ENCODE data around the gene FAF1. TPM values are rescaled to one million over a fixed set of nuclear protein-coding genes. Genes with fewer than 3 reads are reported as not detected.
"Not testable (repeated sequence)": the region's sequence is repeated elsewhere in the genome, so short reads cannot be mapped to it uniquely, and the experiment has no call there.

FAF1 gene
- total RNA-seq, 2 experiments from 2014 or later = 42.3 to 114 TPM

- POLR2A ChIA-PET = interaction anchor here (0.6 to 0.7 kb wide), 2 partner anchors 64 to 318 kb away, joined by 3 to 4 read pairs; no protein-coding TSS in a partner anchor
- CTCF ChIA-PET (ENCODE audit: unreplicated experiment) = no interaction called here
- Histone ChIP-seq H3K79me2 (ENCODE audit: insufficient read depth, low read depth, low read length) (no peaks in the 10 kb centered on the region), H3K4me1 (ENCODE audit: insufficient read depth, low read length, poor library complexity, severe bottlenecking) (no peaks in the 10 kb centered on the region), H3K9me2 (ENCODE audit: insufficient read depth, low read length) (no peaks in the 10 kb centered on the region), H4K20me1 (ENCODE audit: insufficient read depth, low read length) (no peaks in the 10 kb centered on the region), H3K9me3 (ENCODE audit: low read length) (0 out of 2 replicates have a peak, but pooled peaks cover 5% of the 10 kb centered on the region), H3K4me3 (ENCODE audit: low read depth, low read length, poor library complexity, severe bottlenecking) (no peak overlapping the region), H3K36me3 (ENCODE audit: insufficient read depth, low read length) (peaks cover 73% of the 10 kb centered on the region), H3K27ac (ENCODE audit: low read depth, low read length, poor library complexity, severe bottlenecking) (no peak overlapping the region), H3K4me2 (ENCODE audit: low read length) (no peak overlapping the region), H2AFZ (ENCODE audit: low read length) (no peak overlapping the region)
- intact Hi-C loops (cut with micrococcal nuclease; ENCODE audit: unreplicated experiment) = no loop called here
- DNase-seq (ENCODE audit: low spot score) = no peak
- TF ChIP-seq CTCF (conservative IDR thresholded peaks at IDR 0.05; ENCODE audit: low read length) (no peak), EZH2phosphoT487 (IDR thresholded peaks at IDR 0.05; ENCODE audit: borderline replicate concordance, low read depth, low read length) (no peak)
- no TSS peak for BruUV-seq (replicated peaks)
Observed at GRCh38 chr1:50742523-50742922, 217.5 kb downstream of the FAF1 start.

- H3K4me1 ChIP-seq (ENCODE audit: insufficient read depth, low read length, poor library complexity, severe bottlenecking) = no peaks in the 10 kb centered on the region
- H4K20me1 ChIP-seq (ENCODE audit: insufficient read depth, low read length) = no peaks in the 10 kb centered on the region
- H3K79me2 ChIP-seq (ENCODE audit: insufficient read depth, low read depth, low read length) = no peaks in the 10 kb centered on the region
- no TSS peak for BruUV-seq (replicated peaks)
- H3K27ac ChIP-seq (ENCODE audit: low read depth, low read length, poor library complexity, severe bottlenecking) = no peak overlapping the region
- no peak for TF ChIP-seq EZH2phosphoT487 (IDR thresholded peaks at IDR 0.05; ENCODE audit: borderline replicate concordance, low read depth, low read length)
- TF ChIP-seq CTCF (conservative IDR thresholded peaks at IDR 0.05; ENCODE audit: low read length) = no peak
- ChIA-PET CTCF (ENCODE audit: unreplicated experiment) (no interaction called here), POLR2A (no interaction called here)
- H2AFZ ChIP-seq (ENCODE audit: low read length) = no peak overlapping the region
- intact Hi-C loops (cut with micrococcal nuclease; ENCODE audit: unreplicated experiment) = no loop called here
- 0 out of 2 replicates have a peak, but pooled peaks cover under 1% of the 10 kb centered on the region for H3K9me3 ChIP-seq (ENCODE audit: low read length)
- H3K9me2 ChIP-seq (ENCODE audit: insufficient read depth, low read length) = no peaks in the 10 kb centered on the region
- no peak overlapping the region for H3K4me2 ChIP-seq (ENCODE audit: low read length)
- no peak for DNase-seq (ENCODE audit: low spot score)
- no peak overlapping the region for H3K4me3 ChIP-seq (ENCODE audit: low read depth, low read length, poor library complexity, severe bottlenecking)
- H3K36me3 ChIP-seq (ENCODE audit: insufficient read depth, low read length) = peaks cover 64% of the 10 kb centered on the region
Observed at GRCh38 chr1:50739125-50739524, 220.9 kb downstream of the FAF1 start.

GRCh38 chr1:50735443-50735842, 224.6 kb downstream of the FAF1 start:
- Histone ChIP-seq H3K4me2 (ENCODE audit: low read length) (no peak overlapping the region), H4K20me1 (ENCODE audit: insufficient read depth, low read length) (no peaks in the 10 kb centered on the region), H3K9me2 (ENCODE audit: insufficient read depth, low read length) (no peaks in the 10 kb centered on the region), H3K4me3 (ENCODE audit: low read depth, low read length, poor library complexity, severe bottlenecking) (no peak overlapping the region), H3K27ac (ENCODE audit: low read depth, low read length, poor library complexity, severe bottlenecking) (no peak overlapping the region), H3K36me3 (ENCODE audit: insufficient read depth, low read length) (peaks cover 40% of the 10 kb centered on the region), H3K4me1 (ENCODE audit: insufficient read depth, low read length, poor library complexity, severe bottlenecking) (no peaks in the 10 kb centered on the region), H2AFZ (ENCODE audit: low read length) (no peak overlapping the region), H3K9me3 (ENCODE audit: low read length) (no peaks in the 10 kb centered on the region), H3K79me2 (ENCODE audit: insufficient read depth, low read depth, low read length) (no peaks in the 10 kb centered on the region)
- peak; percentile 33 for DNase-seq (ENCODE audit: low spot score)
- POLR2A ChIA-PET = interaction anchor here (0.6 kb wide), 1 partner anchor 50 kb away, joined by 6 read pairs; no protein-coding TSS in a partner anchor
- BruUV-seq (replicated peaks) = no TSS peak
- no peak for TF ChIP-seq EZH2phosphoT487 (IDR thresholded peaks at IDR 0.05; ENCODE audit: borderline replicate concordance, low read depth, low read length)
- TF ChIP-seq CTCF (conservative IDR thresholded peaks at IDR 0.05; ENCODE audit: low read length) = peak; percentile 90
- intact Hi-C loops (cut with micrococcal nuclease; ENCODE audit: unreplicated experiment) = no loop called here
- CTCF ChIA-PET (ENCODE audit: unreplicated experiment) = no interaction called here

GRCh38 chr1:50727578-50727977, 232.5 kb downstream of the FAF1 start:
- POLR2A ChIA-PET; CTCF ChIA-PET (ENCODE audit: unreplicated experiment); H3K9me3 ChIP-seq (ENCODE audit: low read length); H3K4me2 ChIP-seq (ENCODE audit: low read length); DNase-seq (ENCODE audit: low spot score); H3K9me2 ChIP-seq (ENCODE audit: insufficient read depth, low read length); H3K27ac ChIP-seq (ENCODE audit: low read depth, low read length, poor library complexity, severe bottlenecking); H2AFZ ChIP-seq (ENCODE audit: low read length); H3K79me2 ChIP-seq (ENCODE audit: insufficient read depth, low read depth, low read length); BruUV-seq (replicated peaks); H3K4me3 ChIP-seq (ENCODE audit: low read depth, low read length, poor library complexity, severe bottlenecking); H4K20me1 ChIP-seq (ENCODE audit: insufficient read depth, low read length); intact Hi-C loops (cut with micrococcal nuclease; ENCODE audit: unreplicated experiment): not testable (repeated sequence)
- H3K36me3 ChIP-seq (ENCODE audit: insufficient read depth, low read length) = peaks cover 16% of the 10 kb centered on the region; the same call in 1 of the 2 replicates
- peaks cover 28% of the 10 kb centered on the region for H3K4me1 ChIP-seq (ENCODE audit: insufficient read depth, low read length, poor library complexity, severe bottlenecking)

Data from OCI-LY7 (cell line).